M059J (cell line): ENCODE data around the gene SNRNP25. TPM values are rescaled to one million over a fixed set of nuclear protein-coding genes. Genes with fewer than 3 reads are reported as not detected.
"Not testable (repeated sequence)": the region's sequence is repeated elsewhere in the genome, so short reads cannot be mapped to it uniquely, and the experiment has no call there.

Experiments
- DNase-seq: peaks from one replicate; pipeline ENCODE4 v3.0.0-alpha.2; 2012; ENCODE audit warnings: low read depth
- total RNA-seq: library from RNA; depleted of rRNA; stranded (reverse); fragments of >200 nt; shearing (Covaris generic); gene quantifications from 2 replicates; pipeline ENCODE4 v1.2.3, GENCODE V29; 2014

SNRNP25 gene
- total RNA-seq, 1 experiment from 2014 or later = 50.4 TPM

GRCh38 chr16:41439-42068, 12.1 kb upstream of the SNRNP25 start:
- no peak for DNase-seq

GRCh38 chr16:42069-42457, 11.6 kb upstream of the SNRNP25 start:
- DNase-seq = no peak

DNA sequence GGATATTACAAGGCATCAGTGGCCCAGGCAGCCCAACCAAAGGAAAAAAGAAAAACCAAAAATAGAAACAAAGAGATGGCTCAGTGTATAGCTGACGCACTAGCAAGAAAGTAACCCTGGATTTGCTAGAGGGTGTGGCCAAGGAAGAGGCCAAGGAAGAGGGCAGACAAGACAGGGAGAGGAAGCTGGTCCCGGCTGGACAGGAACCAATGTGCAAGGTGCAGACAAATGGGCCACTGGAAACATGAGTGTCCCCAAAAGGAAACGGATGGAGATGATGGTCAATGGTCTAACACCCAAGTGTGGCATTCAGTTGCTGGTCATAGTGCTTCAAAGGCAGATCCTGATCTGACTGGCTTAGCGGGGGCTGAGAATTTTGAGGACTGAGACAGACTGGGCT, 10.9 kb upstream of the SNRNP25 start:
- DNase-seq = no peak

DNA sequence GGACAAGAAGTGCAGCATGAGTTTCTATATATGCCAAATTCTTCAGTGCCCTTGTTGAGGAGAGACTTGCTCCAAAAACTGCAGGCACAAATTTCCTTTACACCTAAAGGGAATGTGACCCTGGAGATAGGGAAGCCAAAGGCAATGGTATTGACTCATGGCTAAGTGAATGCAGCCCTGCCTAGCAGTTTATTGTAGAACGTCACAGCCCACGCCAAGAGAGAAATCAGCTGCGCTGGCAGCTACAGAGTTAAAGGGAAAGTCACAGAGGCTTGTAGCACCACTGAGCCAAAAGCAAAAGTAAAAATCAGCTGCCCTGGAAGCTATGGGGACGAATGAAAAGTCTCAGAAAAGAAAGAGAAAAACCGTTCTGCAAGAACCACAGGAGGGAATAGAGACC, 10.3 kb upstream of the SNRNP25 start:
- no peak for DNase-seq

- no peak for DNase-seq
Observed at GRCh38 chr16:44655-45054, 9.0 kb upstream of the SNRNP25 start.

DNA sequence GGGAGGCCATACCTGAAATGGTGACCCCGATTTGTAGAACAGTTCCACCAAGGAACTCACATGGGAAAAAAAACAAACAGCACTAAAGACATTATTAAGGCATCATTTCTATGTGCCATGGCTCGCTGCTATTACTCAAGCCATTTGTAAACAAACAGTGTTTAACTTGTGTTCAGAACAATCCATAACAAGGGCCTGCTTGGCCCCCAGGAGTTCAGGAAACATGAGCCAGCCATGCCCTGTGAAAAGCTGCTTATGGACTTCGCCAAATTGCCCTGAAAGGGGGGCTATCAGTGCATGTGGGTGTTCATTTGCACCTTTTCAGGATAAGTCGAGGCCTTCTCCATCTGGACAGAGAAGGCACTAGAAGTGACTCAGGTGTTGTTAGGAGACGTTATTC, 8.2 kb upstream of the SNRNP25 start:
- no peak for DNase-seq

DNA sequence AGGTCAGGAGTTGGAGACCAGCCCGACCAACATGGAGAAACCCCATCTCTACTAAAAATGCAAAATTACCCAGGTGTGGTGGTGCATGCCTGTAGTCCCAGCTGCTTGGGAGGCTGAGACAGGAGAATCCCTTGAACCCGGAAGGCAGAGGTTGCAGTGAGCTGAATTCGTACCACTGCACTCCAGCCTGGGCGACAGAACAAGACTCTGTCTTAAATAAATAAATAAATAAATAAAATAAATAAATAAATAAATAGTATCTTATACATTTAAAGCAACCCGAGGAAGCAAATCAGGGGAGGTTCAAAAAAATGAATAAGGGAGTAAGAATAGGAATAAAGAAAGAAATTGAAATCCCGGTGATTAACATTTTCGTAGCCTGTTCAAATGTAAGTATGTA, 7.1 kb upstream of the SNRNP25 start:
- DNase-seq = not testable (repeated sequence)

DNA sequence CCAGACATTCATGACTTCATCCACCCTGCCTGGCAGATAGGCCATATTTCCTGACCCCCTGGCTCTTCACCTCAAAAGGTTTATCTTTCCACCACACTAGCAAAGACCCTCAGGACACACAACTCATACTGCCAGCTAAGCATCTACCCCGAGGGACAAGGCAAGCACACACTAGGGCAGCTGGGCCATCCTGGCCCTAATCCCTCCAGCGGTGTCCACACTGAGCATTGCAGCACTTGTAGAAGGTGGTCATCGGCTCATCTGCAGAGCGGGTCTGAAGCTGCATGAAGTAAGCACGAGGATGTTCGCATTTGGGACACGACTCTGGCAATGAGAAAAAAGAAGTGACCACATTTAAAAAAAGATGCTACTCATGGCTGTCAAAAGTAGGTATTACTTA, 6.4 kb upstream of the SNRNP25 start:
- no peak for DNase-seq

DNA sequence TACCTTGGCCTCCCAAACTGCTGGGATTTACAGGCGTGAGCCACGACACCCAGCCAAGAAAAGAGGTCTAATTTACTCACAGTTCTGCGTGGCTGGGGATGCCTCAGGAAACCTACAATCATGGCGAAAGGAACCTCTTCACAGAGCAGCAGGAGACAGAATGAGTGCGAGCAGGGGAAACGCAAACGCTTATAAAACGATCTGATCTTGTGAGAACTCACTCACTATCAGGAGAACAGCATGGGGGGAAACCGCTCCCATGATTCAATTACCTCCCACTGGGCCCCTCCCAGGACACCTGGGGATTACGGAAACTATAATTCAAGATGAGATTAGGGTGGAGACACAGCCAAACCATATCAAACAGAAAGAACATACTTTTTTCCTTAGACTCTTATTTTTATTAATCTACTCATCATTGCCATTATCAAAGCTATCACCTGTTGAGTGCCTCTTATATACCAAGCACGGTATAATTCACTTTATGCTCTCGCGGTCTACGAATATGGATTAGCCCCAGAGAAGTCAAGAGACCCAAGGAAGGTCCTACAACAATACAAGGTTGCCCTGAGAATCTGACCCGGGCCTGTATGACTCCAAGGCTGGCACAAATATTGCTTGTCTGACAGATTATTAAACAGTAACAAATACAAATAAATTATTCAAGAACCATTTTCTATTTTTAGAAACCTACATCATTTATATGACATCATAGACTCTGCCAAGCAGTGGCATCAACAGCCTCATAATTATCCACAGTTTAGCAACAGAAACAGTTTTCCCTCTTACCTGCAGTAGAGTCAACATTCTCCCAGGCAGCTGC, 2.6 kb upstream of the SNRNP25 start:
- DNase-seq = no peak

DNA sequence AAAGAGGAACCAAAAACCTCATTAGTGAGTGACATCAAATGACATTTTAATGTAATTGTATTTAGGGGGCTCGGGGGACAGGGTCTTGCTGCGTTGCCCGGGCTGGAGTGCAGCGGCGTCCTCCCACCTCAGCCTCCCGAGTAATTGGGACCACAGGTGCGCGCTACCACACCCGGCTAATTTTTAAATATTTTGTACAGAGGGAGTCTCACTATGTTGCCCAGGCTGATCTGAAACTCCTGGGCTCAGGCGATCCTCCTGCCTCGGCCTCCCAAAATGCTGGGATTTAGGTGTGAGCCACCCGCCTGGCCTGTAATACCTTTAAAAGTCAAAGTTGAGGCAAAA, 581 bp downstream of the SNRNP25 start:
- no peak for DNase-seq

DNA sequence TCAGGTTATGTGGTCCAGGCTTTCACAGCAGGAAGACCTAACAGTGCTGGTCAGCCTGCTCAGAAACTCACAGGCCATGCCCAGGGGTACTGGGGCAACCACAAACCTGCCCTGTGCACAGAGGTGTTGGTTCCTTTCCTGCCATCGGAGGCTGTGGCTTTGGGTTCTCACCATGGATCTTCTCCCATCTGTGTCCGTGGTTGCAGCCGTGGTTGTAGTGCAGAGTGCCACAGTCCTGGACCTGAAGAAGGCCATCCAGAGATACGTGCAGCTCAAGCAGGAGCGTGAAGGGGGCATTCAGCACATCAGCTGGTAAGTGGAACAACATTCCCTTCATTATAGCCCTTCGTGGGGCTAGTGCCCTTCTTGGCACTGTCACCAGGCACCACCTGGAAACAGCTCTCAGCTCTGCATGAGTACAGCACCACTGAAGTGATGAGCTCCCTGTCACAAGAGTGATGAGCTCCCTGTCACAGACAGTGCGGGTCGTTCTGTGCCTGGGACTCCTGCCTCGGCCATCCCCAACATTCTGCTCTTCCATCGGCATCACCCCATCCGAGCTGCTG, 2.0 kb downstream of the SNRNP25 start:
- DNase-seq = no peak

GRCh38 chr16:56231-56927, 2.8 kb downstream of the SNRNP25 start:
- no peak for DNase-seq

DNA sequence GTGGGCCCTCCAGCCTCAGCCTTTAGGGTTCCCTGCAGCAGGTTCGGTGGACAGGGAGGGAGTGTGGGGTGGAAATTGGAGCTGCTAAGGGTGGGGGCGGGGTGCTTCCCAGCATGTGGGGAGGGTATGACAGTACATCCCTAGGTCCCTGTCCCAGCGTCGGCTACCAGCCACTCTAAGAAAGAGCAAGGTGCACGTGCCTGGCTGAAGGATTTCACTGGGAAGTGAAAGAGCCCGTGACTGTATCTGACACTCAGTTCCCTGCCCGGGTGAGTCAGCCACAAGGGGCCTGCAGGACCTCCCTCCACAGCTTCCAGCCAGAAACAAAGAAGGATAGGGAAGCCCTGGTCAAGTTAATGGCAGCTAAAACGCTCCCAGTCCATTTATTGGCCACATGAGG, 4.1 kb downstream of the SNRNP25 start:
- DNase-seq = no peak

DNA sequence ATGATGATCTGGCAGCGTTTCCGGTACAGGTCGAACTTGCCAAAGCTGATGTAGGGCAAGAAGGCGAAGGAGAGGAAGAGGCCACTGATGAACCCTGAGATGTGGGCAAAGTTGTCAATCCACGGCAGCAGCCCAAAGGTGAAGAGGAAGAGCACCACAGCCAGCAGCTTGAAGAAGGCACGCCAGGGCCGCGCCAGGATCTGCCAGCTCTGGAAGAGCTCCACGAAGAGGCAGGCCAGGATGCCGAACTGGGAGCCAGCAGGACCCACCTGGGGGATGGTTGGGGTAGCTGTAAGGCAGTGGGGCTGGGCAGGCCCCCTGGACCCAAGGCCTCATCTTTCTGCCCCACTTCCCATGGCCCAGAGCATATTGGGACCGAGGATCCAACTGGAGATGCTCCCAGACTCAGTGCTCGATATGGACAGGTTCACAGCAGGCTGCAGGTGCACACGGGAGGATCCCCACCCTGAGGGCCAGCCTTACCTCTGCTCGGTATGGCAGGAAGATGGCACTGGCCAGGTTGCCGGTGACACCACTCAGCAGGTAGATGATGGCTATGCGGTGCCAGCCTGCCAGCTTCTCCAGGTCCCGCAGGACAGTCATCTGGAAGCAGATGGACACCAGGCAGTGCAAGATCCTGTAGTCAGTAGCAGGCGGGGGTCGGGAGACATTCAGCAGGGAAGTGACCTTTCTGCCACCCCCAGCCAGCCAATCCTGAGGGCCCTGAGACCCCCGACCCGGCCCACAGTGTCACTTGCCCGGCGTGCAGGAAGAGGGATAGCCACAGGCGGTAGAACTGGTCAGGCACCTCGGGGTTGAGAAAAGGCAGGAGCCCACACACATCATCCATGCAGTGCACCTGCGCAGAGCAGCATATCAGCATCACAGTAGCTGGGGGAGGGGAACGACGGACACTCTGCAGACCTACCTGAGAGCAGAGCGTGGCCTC, 5.1 kb downstream of the SNRNP25 start:
- DNase-seq = no peak

DNA sequence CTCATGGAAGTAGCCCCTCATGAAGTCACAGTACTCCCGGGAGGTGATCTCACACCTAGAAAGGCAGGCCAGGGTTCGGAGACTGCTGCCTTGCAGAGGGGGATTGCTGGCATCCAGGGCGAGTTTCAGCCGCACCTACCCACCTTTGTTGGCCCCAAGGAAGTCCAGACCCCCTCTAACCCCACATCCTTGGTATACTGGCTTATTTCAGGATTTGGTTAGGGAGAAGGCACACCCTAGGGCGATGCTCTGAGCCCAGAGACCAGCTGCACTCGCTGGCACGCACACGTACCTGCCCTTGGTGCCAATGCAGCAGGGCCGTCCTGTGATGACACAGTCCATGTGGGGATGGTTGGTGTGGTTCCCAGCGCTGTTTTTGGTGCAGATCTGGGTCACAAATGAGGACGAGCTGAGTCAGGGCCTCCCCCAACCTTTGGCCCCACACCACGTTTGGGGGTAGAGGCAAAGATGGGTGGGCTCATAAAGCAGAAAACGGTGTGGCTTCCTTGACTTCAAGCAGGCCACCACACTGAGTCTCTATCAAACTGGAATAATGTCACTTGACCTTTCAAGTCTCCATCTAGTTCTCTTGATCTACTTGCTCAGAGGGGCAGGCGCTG, 5.9 kb downstream of the SNRNP25 start:
- DNase-seq = no peak

- no peak for DNase-seq
Observed at GRCh38 chr16:60166-60565, 6.5 kb downstream of the SNRNP25 start.

DNA sequence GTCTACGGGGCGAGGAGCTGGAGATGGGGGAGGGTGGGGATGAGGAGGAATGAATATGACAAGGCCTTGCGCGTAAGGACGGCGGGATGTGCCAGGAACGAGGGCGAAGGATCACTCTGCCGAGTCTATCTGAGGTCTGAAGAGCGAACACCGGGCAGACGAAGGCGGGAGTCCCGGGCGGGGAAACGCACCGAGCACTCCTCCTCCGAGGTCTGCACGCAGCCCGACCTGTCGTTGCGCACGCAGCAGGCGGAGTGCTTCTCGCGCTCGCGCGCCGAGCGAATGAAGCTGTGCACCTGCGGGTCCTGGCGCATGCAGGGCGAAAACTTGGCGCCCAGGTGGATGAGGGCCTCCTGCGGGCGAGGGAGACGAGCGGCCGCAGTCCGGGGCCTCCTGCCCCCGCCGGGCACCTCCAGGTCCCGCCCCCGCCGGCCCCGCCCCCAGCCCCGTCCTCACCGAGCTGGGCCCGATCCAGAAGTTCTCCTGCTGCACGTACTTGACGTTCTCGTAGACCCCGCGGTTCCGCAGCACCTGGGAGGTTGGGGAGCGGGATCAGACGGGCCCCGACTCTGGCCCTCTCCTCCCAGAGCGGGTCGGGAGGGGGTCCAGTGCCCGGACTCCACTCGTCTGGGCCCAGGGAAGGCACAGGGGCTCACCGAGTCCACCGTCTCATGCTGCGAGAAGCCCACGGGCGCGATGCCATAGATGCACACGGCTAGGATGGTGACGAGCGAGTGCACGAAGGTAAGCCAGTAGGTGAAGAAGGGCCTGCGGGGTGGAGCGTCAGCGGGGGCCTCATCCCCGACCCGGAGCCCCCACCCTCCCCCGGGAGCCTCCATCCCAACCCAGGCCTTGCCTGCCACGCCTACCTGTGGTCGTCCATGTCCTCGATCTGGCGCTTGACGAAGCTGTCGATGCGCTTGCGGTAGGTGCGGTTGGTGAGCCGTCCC, 7.6 kb downstream of the SNRNP25 start:
- DNase-seq = no peak

DNA sequence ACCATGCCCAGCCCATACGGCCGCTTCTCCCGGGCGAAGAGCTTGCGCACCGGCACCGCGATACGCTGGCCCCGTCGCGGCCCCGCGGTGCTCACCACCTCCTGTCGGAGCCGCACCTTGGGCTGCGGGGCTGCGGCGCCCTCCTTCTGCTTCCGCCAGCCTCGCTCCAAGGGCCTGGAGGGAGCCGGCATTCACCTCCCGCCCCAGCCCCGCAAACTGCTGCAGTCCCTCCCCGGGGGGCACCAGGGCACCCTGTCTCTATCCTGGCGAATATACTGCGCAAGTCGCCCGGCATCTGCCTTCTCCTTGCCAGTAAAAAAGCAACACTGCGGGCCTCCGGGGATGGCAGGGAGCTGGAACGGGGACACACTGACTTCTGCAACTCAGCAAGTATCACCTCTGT, 8.3 kb downstream of the SNRNP25 start:
- DNase-seq = no peak

GRCh38 chr16:62283-62967, 8.8 kb downstream of the SNRNP25 start:
- no peak for DNase-seq
